ENCODE data around the gene ZBTB8B. TPM values are rescaled to one million over a fixed set of nuclear protein-coding genes. Genes with fewer than 3 reads are reported as not detected.
A peak's percentile ranks its signal among the peaks of the same experiment; 100 is the strongest.

Gene ZBTB8B
- total and polyA plus RNA-seq, 2 donors (not counting 3 experiments of a cell fraction or from before 2014, with no cell fraction given), result 0.01 to 0.02 TPM

DNA sequence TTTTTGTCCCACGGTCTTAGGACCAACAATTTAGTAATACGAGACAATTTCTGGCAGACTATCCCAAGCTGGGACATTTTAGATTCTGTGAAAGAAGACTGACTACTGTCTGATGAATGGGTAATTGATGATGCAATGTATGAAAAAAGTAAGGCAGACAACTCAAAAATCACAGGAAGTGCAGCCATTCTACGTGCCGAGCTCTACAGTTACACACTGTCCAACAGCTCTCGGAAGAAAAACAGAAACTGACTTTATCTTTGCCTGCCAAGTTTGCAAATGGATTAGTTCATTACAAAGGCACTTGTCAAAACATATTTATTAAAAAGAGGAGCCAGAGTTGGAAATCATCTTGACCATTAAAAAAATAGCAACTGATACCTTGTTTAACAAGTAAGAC lies 31.3 kb downstream of the ZBTB8B start:
- dilution Hi-C loops (cut with MboI; ENCODE audit: extremely low pct_ligation_motif_present, low sequenced_read_pairs), result no loop called here
- POLR2A ChIA-PET, result no interaction called here
- CTCF ChIA-PET, result interaction anchor here (0.6 to 1.5 kb wide), 6 partner anchors 8 to 47 kb away, joined by 3 to 5 read pairs (median 4); partner anchors contain the start of gene ZBTB8B
- peak overlapping the region; percentile 29 for H3K9ac ChIP-seq (replicated peaks; ENCODE audit: extremely low read depth, insufficient read depth, low read length)
- H3K27me3 ChIP-seq (ENCODE audit: control insufficient read depth in 2 of 2, insufficient read depth in 2 of 2, low read length in 2 of 2), result no peaks in the 10 kb centered on the region
- H4K20me1 ChIP-seq (replicated peaks; ENCODE audit: control insufficient read depth, extremely low read depth, insufficient read depth, low read length), result no peaks in the 10 kb centered on the region
- TF ChIP-seq MAX (IDR thresholded peaks at IDR 0.05; ENCODE audit: insufficient read depth, insufficient read length) (no peak), JUN (IDR thresholded peaks at IDR 0.05; ENCODE audit: borderline replicate concordance, insufficient read depth, insufficient read length, low read depth) (no peak), MYC (IDR thresholded peaks at IDR 0.05; ENCODE audit: low read depth, low read length) (no peak), FOS (IDR thresholded peaks at IDR 0.05; ENCODE audit: borderline replicate concordance, insufficient read depth, low read length) (no peak), POLR2A (IDR thresholded peaks at IDR 0.05; ENCODE audit: low read depth, low read length) (no peak)
- intact Hi-C loops (cut with micrococcal nuclease), result no loop called here
- peak overlapping the region; percentile 32 for H3K27ac ChIP-seq (ENCODE audit: insufficient read depth, low read depth, low read length)
- H3K4me3 ChIP-seq (replicated peaks in 1 of 3; ENCODE audit: insufficient read depth in 1 of 3, low read depth in 1 of 3, low read length in 3 of 3), result peak overlapping the region in 1 of 3 experiments; percentile 41
- H3K4me2 ChIP-seq (ENCODE audit: insufficient read depth, low read length), result peak overlapping the region; percentile 93
- DNase-seq (ENCODE audit: low read depth, low spot score) (peak; percentile 74), FAIRE-seq (peak; percentile 89)
- no peaks in the 10 kb centered on the region for H3K9me1 ChIP-seq (replicated peaks; ENCODE audit: control insufficient read depth, extremely low read depth, insufficient read depth, low read length)
- peaks cover 18% of the 10 kb centered on the region for H3K4me1 ChIP-seq (ENCODE audit: control insufficient read depth, extremely low read depth, insufficient read depth, low read length)
- H3K9me3 ChIP-seq (replicated peaks; ENCODE audit: control insufficient read depth, insufficient read depth, low read length), result no peaks in the 10 kb centered on the region
- peak overlapping the region; percentile 97 for H2AFZ ChIP-seq (ENCODE audit: low read depth, low read length)
- H3K36me3 ChIP-seq (ENCODE audit: control insufficient read depth in 2 of 2, extremely low read depth in 1 of 2, insufficient read depth in 2 of 2, low read length in 2 of 2), result no peaks in the 10 kb centered on the region
- H3K79me2 ChIP-seq (ENCODE audit: control insufficient read depth, insufficient read depth, low read length), result no peaks in the 10 kb centered on the region
- BruUV-seq (replicated peaks), result no TSS peak

- Histone ChIP-seq H3K4me2 (ENCODE audit: insufficient read depth, low read length) (no peak overlapping the region), H2AFZ (ENCODE audit: low read depth, low read length) (no peak overlapping the region), H3K4me3 (replicated peaks in 1 of 3; ENCODE audit: insufficient read depth in 1 of 3, low read depth in 1 of 3, low read length in 3 of 3) (no peak overlapping the region), H4K20me1 (replicated peaks; ENCODE audit: control insufficient read depth, extremely low read depth, insufficient read depth, low read length) (no peaks in the 10 kb centered on the region), H3K9me1 (replicated peaks; ENCODE audit: control insufficient read depth, extremely low read depth, insufficient read depth, low read length) (no peaks in the 10 kb centered on the region), H3K4me1 (ENCODE audit: control insufficient read depth, extremely low read depth, insufficient read depth, low read length) (peaks cover 30% of the 10 kb centered on the region), H3K27me3 (ENCODE audit: control insufficient read depth in 2 of 2, insufficient read depth in 2 of 2, low read length in 2 of 2) (no peaks in the 10 kb centered on the region), H3K79me2 (ENCODE audit: control insufficient read depth, insufficient read depth, low read length) (no peaks in the 10 kb centered on the region), H3K9me3 (replicated peaks; ENCODE audit: control insufficient read depth, insufficient read depth, low read length) (no peaks in the 10 kb centered on the region), H3K9ac (replicated peaks; ENCODE audit: extremely low read depth, insufficient read depth, low read length) (no peak overlapping the region), H3K27ac (ENCODE audit: insufficient read depth, low read depth, low read length) (no peak overlapping the region), H3K36me3 (ENCODE audit: control insufficient read depth in 2 of 2, extremely low read depth in 1 of 2, insufficient read depth in 2 of 2, low read length in 2 of 2) (no peaks in the 10 kb centered on the region)
- BruUV-seq (replicated peaks), result no TSS peak
- no peak for FAIRE-seq
- POLR2A ChIA-PET, result interaction anchor here (0.6 to 1.3 kb wide), 2 partner anchors 19 to 44 kb away, joined by 5 to 6 read pairs; no protein-coding TSS in a partner anchor
- CTCF ChIA-PET, result interaction anchor here (1.9 kb wide), 1 partner anchor 22 kb away, joined by 4 read pairs; no protein-coding TSS in a partner anchor
- dilution Hi-C loops (cut with MboI; ENCODE audit: extremely low pct_ligation_motif_present, low sequenced_read_pairs) (no loop called here), intact Hi-C loops (cut with micrococcal nuclease) (no loop called here)
- no peak for DNase-seq (ENCODE audit: low read depth, low spot score)
- TF ChIP-seq POLR2A (IDR thresholded peaks at IDR 0.05; ENCODE audit: low read depth, low read length), result no peak
- TF ChIP-seq MAX (IDR thresholded peaks at IDR 0.05; ENCODE audit: insufficient read depth, insufficient read length), result no peak
- TF ChIP-seq FOS (IDR thresholded peaks at IDR 0.05; ENCODE audit: borderline replicate concordance, insufficient read depth, low read length), result no peak
- no peak for TF ChIP-seq MYC (IDR thresholded peaks at IDR 0.05; ENCODE audit: low read depth, low read length)
- TF ChIP-seq JUN (IDR thresholded peaks at IDR 0.05; ENCODE audit: borderline replicate concordance, insufficient read depth, insufficient read length, low read depth), result no peak
- no peak for TF ChIP-seq EZH2 (IDR thresholded peaks at IDR 0.05; ENCODE audit: borderline replicate concordance, low read depth, low read length, severe bottlenecking)
- no peak for TF ChIP-seq GATA2 (IDR thresholded peaks at IDR 0.05; ENCODE audit: insufficient read depth, insufficient read length, low read depth, low read length)
- TF ChIP-seq, protein P1, sequence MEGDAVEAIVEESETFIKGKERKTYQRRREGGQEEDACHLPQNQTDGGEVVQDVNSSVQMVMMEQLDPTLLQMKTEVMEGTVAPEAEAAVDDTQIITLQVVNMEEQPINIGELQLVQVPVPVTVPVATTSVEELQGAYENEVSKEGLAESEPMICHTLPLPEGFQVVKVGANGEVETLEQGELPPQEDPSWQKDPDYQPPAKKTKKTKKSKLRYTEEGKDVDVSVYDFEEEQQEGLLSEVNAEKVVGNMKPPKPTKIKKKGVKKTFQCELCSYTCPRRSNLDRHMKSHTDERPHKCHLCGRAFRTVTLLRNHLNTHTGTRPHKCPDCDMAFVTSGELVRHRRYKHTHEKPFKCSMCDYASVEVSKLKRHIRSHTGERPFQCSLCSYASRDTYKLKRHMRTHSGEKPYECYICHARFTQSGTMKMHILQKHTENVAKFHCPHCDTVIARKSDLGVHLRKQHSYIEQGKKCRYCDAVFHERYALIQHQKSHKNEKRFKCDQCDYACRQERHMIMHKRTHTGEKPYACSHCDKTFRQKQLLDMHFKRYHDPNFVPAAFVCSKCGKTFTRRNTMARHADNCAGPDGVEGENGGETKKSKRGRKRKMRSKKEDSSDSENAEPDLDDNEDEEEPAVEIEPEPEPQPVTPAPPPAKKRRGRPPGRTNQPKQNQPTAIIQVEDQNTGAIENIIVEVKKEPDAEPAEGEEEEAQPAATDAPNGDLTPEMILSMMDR (IDR thresholded peaks at IDR 0.05; ENCODE audit: extremely low read depth in 1 of 2, insufficient read depth in 1 of 2, low read depth in 1 of 2, low read length in 2 of 2), result no peak
- TF ChIP-seq POLR2AphosphoS5 (IDR thresholded peaks at IDR 0.05; ENCODE audit: insufficient read depth, low read depth, low read length), result no peak
Measured at GRCh38 chr1:32498751-32499150, 33.9 kb downstream of the ZBTB8B start.
